Trophoblast cell (in vitro differentiated cells and primary cell): ENCODE results near the gene ZBED3.
"Not testable (repeated sequence)": the region's sequence is repeated elsewhere in the genome, so short reads cannot be mapped to it uniquely, and the experiment has no call there.

Source experiments
- DNase-seq, 2 donors: peaks; one replicate each; pipeline ENCODE4 v3.0.0-alpha.2; 2016
- H2AFZ ChIP-seq: 2 replicates; pipeline ENCODE4 v1.6.1; 2013; ENCODE audit warnings: low read length, moderate library complexity, mild to moderate bottlenecking; ENCODE audit not compliant: insufficient read depth, poor library complexity
- H2AK5ac ChIP-seq: 2 replicates; pipeline ENCODE4 v1.6.1; 2013; ENCODE audit warnings: mild to moderate bottlenecking, low read length
- H2BK120ac ChIP-seq: 2 replicates; pipeline ENCODE4 v1.6.1; 2013; ENCODE audit warnings: low read length, mild to moderate bottlenecking, moderate library complexity; ENCODE audit not compliant: insufficient read depth, poor library complexity
- H2BK12ac ChIP-seq: 2 replicates; pipeline ENCODE4 v1.6.1; 2013; ENCODE audit warnings: mild to moderate bottlenecking, low read length, moderate library complexity
- H2BK5ac ChIP-seq: 2 replicates; pipeline ENCODE4 v1.6.1; 2013; ENCODE audit warnings: low read length, low read depth, moderate library complexity, mild to moderate bottlenecking; ENCODE audit not compliant: poor library complexity
- H3K14ac ChIP-seq: 2 replicates; pipeline ENCODE4 v1.6.1; 2013; ENCODE audit warnings: mild to moderate bottlenecking, low read length
- H3K18ac ChIP-seq: 2 replicates; pipeline ENCODE4 v1.6.1; 2013; ENCODE audit warnings: mild to moderate bottlenecking, low read length
- H3K23ac ChIP-seq: 2 replicates; pipeline ENCODE4 v1.6.1; 2013; ENCODE audit warnings: low read length
- H3K27ac ChIP-seq: 2 replicates; pipeline ENCODE4 v1.5.1; 2013; ENCODE audit warnings: low read depth, mild to moderate bottlenecking, inconsistent platforms, low read length, moderate library complexity
- H3K27me3 ChIP-seq: 2 replicates; pipeline ENCODE4 v1.6.1; 2013; ENCODE audit warnings: inconsistent platforms, mild to moderate bottlenecking, low read length, moderate library complexity; ENCODE audit not compliant: insufficient read depth
- H3K36me3 ChIP-seq, 2 experiments: 1 replicate in 1 of 2; 2 replicates in 1 of 2; pipeline ENCODE4 v1.6.1; 2013; ENCODE audit warnings: low read length in 2 of 2, mild to moderate bottlenecking in 2 of 2, moderate library complexity in 1 of 2; ENCODE audit not compliant: insufficient read depth in 2 of 2, control insufficient read depth in 1 of 2
- H3K4ac ChIP-seq: 2 replicates; pipeline ENCODE4 v1.6.1; 2013; ENCODE audit warnings: low read depth, mild to moderate bottlenecking, low read length, moderate library complexity
- H3K4me1 ChIP-seq, 2 experiments: 1 replicate in 1 of 2; 2 replicates in 1 of 2; pipeline ENCODE4 v1.6.1; 2013; ENCODE audit warnings: low read length in 2 of 2, mild to moderate bottlenecking in 2 of 2, moderate library complexity in 1 of 2; ENCODE audit not compliant: insufficient read depth in 2 of 2, control insufficient read depth in 1 of 2
- H3K4me2 ChIP-seq: 2 replicates; pipeline ENCODE4 v1.6.1; 2013; ENCODE audit warnings: inconsistent platforms, mild to moderate bottlenecking, low read length, moderate library complexity
- H3K4me3 ChIP-seq: 2 replicates; pipeline ENCODE4 v1.5.1; 2013; ENCODE audit warnings: mild to moderate bottlenecking, low read depth, low read length, inconsistent platforms
- H3K79me1 ChIP-seq: one replicate; pipeline ENCODE4 v1.6.1; 2013; ENCODE audit warnings: low read length
- H3K79me2 ChIP-seq: 2 replicates; pipeline ENCODE4 v1.6.1; 2013; ENCODE audit warnings: low read length, mild to moderate bottlenecking; ENCODE audit not compliant: control insufficient read depth, insufficient read depth, poor library complexity
- H3K9ac ChIP-seq: 2 replicates; pipeline ENCODE4 v1.6.1; 2013; ENCODE audit warnings: mild to moderate bottlenecking, low read length
- H3K9me3 ChIP-seq: 2 replicates; pipeline ENCODE4 v1.6.1; 2013; ENCODE audit warnings: low read depth, mild to moderate bottlenecking, control low read depth, inconsistent platforms, low read length; ENCODE audit not compliant: insufficient read depth
- H4K12ac ChIP-seq: 2 replicates; pipeline ENCODE4 v1.6.1; 2013; ENCODE audit warnings: low read depth, mild to moderate bottlenecking, low read length, moderate library complexity
- H4K8ac ChIP-seq: 2 replicates; pipeline ENCODE4 v1.6.1; 2013; ENCODE audit warnings: low read depth, mild to moderate bottlenecking, low read length, moderate library complexity
- H4K91ac ChIP-seq: one replicate; pipeline ENCODE4 v1.6.1; 2013; ENCODE audit warnings: low read depth, mild to moderate bottlenecking, low read length, moderate library complexity
- WGBS: extraction: QIAGEN DNeasy Blood & Tissue Kit; methylation state at CpG from one replicate; pipeline ENCODE4 v1.1.7; 2013; ENCODE audit warnings: missing lambda C conversion rate; ENCODE audit not compliant: insufficient read length, insufficient coverage; ENCODE audit errors: extremely low coverage; 5-methylcytosine and 5-hydroxymethylcytosine counted together

Gene ZBED3

GRCh38 chr5:77080479-77080878 is 6.6 kb downstream of the ZBED3 start:
- not testable (repeated sequence) for H3K27me3 ChIP-seq, H3K9ac ChIP-seq, H2BK120ac ChIP-seq, H3K4me3 ChIP-seq, H3K4me1 ChIP-seq, H3K14ac ChIP-seq, H4K91ac ChIP-seq, H3K4ac ChIP-seq, H3K9me3 ChIP-seq, H3K27ac ChIP-seq, H3K23ac ChIP-seq, H3K4me2 ChIP-seq, H2AK5ac ChIP-seq, H2BK12ac ChIP-seq, H4K12ac ChIP-seq, H4K8ac ChIP-seq, H3K79me2 ChIP-seq, H3K18ac ChIP-seq, H3K79me1 ChIP-seq, DNase-seq, H2BK5ac ChIP-seq, H2AFZ ChIP-seq, H3K36me3 ChIP-seq
- no CpG with 5 or more reads among the region's 11 CpGs for WGBS

DNA sequence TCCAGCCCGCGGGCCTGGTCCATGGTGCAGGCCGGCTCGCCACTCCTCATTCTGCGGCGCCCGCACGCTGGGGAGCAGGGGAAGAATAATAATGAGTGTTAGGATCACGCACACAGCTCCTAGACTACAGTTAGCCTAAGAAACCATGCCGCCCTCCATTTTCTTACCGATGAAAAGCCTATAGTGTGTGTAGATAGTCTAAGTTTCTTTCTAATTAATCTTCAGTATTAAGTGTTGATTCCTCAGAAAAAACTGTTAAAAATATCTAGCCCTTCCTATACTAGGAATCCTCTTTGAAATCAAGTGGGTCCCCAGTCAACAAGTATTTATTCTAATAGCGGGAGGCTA is 9.3 kb downstream of the ZBED3 start:
- WGBS = no CpG with 5 or more reads among the region's 12 CpGs
- Histone ChIP-seq H4K8ac (no peak overlapping the region), H3K4me2 (peak overlapping the region; percentile 75), H3K9ac (no peak overlapping the region), H3K14ac (no peak overlapping the region), H2AK5ac (no peak overlapping the region), H3K27me3 (no peaks in the 10 kb centered on the region), H3K4me1 (peaks cover 0 to 4% of the 10 kb centered on the region in 2 experiments), H3K23ac (no peak overlapping the region), H3K79me2 (no peaks in the 10 kb centered on the region), H2BK12ac (no peak overlapping the region), H4K12ac (no peak overlapping the region), H3K18ac (no peak overlapping the region), H2AFZ (no peak overlapping the region), H3K79me1 (no peaks in the 10 kb centered on the region), H3K36me3 (no peaks in the 10 kb centered on the region), H4K91ac (no peak overlapping the region), H3K27ac (no peak overlapping the region), H3K4me3 (no peak overlapping the region), H2BK120ac (no peak overlapping the region), H3K4ac (no peak overlapping the region), H3K9me3 (no peaks in the 10 kb centered on the region), H2BK5ac (no peak overlapping the region)
- DNase-seq = no peak

DNA sequence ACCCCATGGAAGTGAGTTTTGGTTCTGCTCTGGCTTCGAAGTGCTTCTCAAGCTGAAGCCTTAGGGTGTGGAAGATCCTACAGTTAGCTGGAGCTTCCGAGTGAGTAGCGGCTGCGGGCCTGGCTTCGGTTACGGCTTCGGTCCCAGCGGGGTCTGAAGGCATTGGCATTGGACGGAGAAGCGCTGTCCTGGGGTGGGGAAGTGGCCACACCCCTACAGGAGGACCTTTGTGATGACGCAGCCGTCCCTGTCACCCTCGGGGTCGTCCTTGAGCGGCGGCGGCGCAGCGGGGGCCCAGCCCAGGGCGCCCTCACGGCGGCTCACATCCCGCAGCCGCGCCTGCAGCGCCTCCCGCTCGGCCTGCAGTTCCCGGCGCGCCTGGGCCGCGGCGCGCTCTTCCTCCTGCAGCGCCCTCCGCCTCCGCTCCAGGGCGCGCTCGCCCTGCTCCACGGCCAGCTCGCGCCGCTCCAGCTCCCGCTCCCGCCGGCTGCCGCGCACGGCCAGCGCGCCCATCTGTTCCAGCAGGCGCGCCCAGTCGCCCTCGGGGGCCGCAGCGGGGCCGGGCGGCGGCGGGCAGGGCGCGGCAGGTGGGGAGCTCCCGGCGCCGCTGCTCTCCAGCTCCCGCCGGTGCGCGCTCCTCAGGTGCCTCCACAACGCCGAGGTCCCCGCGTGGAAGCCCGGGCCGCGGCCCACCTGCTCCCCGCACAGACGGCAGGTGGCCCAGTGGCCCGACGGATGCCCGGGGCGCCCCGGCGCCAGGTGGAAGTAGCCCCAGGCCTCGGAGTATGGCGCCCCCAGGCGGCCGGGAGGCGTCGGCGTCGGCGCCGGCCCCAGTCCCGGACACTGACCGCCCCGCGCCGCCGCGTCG is 9.9 kb downstream of the ZBED3 start:
- Histone ChIP-seq H2BK120ac (no peak overlapping the region), H3K23ac (no peak overlapping the region), H3K79me2 (no peaks in the 10 kb centered on the region), H4K91ac (no peak overlapping the region), H3K79me1 (no peaks in the 10 kb centered on the region), H4K12ac (peak overlapping the region; percentile 49), H3K27ac (no peak overlapping the region), H4K8ac (peak overlapping the region; percentile 75), H3K4me2 (peak overlapping the region; percentile 75), H2AK5ac (no peak overlapping the region), H3K4ac (no peak overlapping the region), H3K36me3 (no peaks in the 10 kb centered on the region), H3K18ac (no peak overlapping the region), H3K14ac (no peak overlapping the region), H2AFZ (peak overlapping the region; percentile 69), H3K9me3 (no peaks in the 10 kb centered on the region), H3K9ac (peak overlapping the region; percentile 35), H2BK5ac (no peak overlapping the region), H3K4me3 (peak overlapping the region; percentile 79), H3K4me1 (peaks cover 0 to 4% of the 10 kb centered on the region in 2 experiments), H2BK12ac (no peak overlapping the region), H3K27me3 (no peaks in the 10 kb centered on the region)
- DNase-seq = peak; percentile 52 to 65
- no CpG with 5 or more reads among the region's 105 CpGs for WGBS

- Histone ChIP-seq H3K27me3 (no peaks in the 10 kb centered on the region), H2AK5ac (no peak overlapping the region), H2AFZ (no peak overlapping the region), H4K12ac (no peak overlapping the region), H3K4me1 (peaks cover 0 to 4% of the 10 kb centered on the region in 2 experiments), H4K91ac (no peak overlapping the region), H2BK120ac (no peak overlapping the region), H3K79me1 (no peaks in the 10 kb centered on the region), H3K4ac (no peak overlapping the region), H3K14ac (no peak overlapping the region), H2BK5ac (no peak overlapping the region), H3K79me2 (no peaks in the 10 kb centered on the region), H3K4me2 (no peak overlapping the region), H3K9me3 (no peaks in the 10 kb centered on the region), H3K4me3 (no peak overlapping the region), H3K9ac (peak overlapping the region; percentile 15), H3K36me3 (no peaks in the 10 kb centered on the region), H3K18ac (no peak overlapping the region), H2BK12ac (no peak overlapping the region), H3K27ac (no peak overlapping the region), H4K8ac (no peak overlapping the region), H3K23ac (peak overlapping the region; percentile 8)
- no CpG with 5 or more reads among the region's 4 CpGs for WGBS
- no peak for DNase-seq
Observed at GRCh38 chr5:77074745-77075144, 12.3 kb downstream of the ZBED3 start.
